GM18868 (cell line): ENCODE measurements around the gene CERS1.
"Not testable (repeated sequence)": the region's sequence is repeated elsewhere in the genome, so short reads cannot be mapped to it uniquely, and the experiment has no call there.

ENCODE experiments used
- ATAC-seq: cut with Tn5 transposase; IDR thresholded peaks from one replicate; pipeline ENCODE4 v1.9.1; 2021; ENCODE audit warnings: mild to moderate bottlenecking, moderate library complexity; ENCODE audit not compliant: unreplicated experiment

CERS1 gene

GRCh38 chr19:18919900-18920214 lies 23.9 kb upstream of the CERS1 start:
- no peak for ATAC-seq

DNA sequence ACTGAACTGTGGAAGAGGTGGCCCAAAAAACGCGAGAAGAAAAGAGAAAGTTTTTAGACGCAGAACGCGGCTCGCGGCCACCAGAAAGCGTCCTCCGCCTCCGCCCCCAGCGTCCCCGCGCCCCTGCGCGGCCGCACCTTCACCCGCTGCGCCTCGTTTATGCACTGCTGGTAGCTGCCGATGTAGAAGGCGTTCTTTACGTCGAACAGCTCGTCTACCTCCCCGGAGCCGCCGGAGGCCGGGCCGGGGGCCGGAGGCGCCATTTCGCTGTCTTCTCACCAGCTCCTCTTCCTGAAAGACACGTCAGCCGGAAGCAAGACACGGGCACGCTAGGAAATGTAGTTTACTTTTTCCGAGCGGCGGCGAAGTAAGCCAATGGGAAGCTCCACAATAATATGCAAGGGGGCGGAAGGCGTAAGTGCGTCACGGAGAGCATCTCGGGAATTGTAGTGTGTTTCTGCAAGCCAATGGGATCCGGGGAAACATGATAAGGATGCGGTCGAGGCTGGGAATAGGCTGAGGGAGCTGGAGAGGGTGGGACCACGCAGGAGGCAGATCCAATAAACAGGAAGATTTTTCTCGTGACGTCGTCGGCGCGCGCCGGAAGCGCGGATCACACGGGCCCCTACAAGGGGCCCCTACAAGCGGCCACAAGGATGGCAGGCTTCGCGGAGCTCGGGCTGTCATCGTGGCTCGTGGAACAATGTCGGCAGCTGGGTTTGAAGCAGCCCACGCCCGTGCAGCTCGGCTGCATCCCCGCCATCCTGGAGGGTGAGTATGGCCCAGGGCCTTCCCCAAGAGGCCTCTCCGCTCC lies 23.3 kb upstream of the CERS1 start, which contains the start of the genes COPE and DDX49:
Gene COPE (minus strand): TSS at position 302 of the 814 bp plus-strand sequence. CDS start 39 bp downstream, at position 263.
Gene DDX49 (plus strand): TSS at position 630 of the 814 bp plus-strand sequence. CDS start 27 bp downstream, at position 657.
- peak; percentile 91 for ATAC-seq

DNA sequence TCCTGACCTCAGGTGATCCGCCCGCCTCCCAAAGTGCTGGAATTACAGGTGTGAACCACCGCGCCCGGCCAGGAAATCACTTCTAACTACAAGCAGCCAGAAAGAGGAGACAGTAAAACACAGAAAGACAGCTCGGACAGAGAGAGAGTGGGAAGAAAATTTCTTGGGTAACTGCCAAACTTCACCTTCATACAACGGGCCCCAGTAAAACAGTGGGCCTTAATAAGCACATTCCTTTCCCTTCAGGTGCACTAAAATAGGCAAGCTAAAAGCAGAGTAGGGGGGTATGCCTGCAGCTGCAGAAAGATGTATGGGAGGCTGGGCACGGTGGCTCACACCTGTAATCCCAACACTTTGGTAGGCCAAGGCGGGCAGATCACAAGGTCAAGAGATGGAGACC lies 21.6 kb upstream of the CERS1 start:
- not testable (repeated sequence) for ATAC-seq

GRCh38 chr19:18915639-18916038 lies 19.7 kb upstream of the CERS1 start:
- no peak for ATAC-seq

DNA sequence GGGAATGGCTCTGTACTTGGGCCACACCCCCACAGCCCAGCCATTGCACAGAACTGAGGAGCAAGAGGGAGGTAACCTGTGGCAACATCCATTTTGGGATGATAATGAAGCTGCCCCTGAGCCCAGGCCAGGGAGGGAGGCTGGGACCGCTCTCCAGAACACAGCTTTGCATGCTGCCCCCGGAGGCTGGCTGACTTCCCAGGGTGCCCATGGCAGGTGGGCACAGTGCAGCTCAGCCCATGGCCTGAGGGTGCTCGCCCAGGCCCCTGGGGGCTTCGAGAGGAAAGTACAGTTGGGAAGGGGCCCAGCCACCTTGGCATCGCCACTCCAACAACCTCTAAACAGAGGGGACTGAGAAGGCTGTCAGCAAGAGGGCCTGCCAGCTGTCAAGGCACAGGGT lies 17.5 kb upstream of the CERS1 start:
- ATAC-seq = no peak

GRCh38 chr19:18912933-18913332 lies 17.0 kb upstream of the CERS1 start:
- ATAC-seq = no peak

GRCh38 chr19:18910801-18911436 lies 15.0 kb upstream of the CERS1 start:
- ATAC-seq = no peak

DNA sequence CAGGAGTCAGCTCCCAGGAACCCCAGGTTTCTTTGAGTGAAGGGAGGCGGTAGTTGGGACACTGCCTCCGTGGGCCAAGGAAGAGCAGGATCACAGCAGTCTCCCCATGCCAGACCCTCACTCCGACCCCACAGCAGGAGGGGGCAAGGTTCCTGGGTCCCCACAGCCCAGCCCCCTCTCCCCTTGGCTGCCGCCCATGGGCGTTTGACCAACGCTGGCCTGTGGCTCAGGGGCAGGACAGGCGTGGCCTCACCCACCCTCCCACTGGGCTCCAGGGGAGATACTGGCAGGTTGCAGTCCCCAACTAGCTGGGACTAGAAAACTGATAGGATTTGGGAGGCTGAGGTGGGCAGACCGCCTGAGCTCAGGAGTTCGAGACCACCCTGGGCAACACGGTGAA lies 14.1 kb upstream of the CERS1 start:
- ATAC-seq = no peak

GRCh38 chr19:18908917-18909619 lies 13.1 kb upstream of the CERS1 start:
- no peak for ATAC-seq

- ATAC-seq = no peak
Observed at GRCh38 chr19:18906605-18907519, 10.9 kb upstream of the CERS1 start.

DNA sequence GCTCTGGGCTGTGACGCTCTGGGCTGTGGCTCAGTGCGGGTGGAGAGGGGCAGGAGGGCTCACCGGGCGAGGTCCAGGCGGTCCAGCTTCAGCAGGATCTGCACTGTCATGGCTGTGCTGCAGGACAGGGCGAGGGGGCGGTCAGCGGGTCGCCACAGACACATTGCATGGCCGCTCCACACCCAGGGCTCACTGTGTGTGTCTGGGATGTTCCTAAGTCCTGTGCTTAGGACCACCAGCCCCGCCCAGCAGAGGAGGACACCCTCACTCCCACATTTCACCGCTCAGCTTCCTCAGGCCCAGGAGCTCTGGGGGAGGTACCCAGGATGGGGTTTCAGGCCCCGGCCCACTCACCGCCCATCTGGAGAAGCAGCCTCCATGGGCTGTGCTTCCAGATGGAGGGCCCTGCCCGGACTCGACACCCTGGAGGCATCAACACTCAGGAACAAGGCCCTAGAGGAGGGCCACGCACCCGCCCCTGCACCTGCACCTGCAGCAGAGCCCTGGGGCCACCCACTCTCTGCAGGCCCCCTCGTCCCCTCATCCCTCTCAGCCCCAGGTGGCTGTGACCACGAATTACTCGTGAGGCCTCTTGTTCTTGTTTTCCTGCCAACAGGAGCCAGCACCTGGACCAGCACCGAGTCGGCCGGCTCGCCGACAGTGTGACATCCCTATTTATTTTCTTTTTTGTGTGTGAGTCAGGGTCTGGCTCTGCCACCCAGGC lies 9.7 kb upstream of the CERS1 start:
- ATAC-seq = no peak

- ATAC-seq = no peak
Observed at GRCh38 chr19:18905058-18905456, 9.1 kb upstream of the CERS1 start.

DNA sequence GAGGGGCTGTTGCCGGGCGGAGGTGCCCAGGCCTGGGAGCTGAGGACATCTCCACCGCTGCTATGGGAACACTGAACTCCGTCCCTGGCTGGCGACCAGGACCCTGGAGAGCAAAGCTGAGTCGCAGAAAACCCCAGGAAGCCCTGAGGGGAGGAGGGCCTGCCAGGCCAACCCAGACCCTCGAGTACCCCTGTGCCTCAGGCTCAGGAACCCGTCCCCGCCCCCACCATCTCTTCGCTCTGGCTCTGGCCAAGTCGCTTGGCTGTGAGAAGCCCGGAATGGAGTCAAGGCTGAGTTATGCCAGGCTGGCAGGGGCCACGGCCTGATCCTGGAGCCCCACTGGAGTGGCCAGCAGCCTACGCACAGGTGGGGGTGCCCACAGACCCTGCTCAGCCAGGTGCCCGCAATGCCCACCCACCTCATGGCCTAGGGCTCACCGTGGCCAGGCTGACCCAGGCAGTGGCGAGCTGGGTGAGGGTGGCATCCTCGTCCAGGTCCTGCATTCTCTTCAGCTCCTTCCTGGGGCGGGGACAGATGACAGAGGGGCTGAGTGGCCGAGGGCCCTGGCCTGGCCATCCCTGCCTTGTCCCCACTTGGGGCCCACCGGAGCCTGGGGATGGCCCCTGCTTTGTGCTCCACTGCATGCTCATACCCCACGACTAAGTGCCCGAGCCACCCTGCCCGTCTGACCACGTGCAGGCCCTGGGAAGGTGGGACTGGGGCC lies 8.5 kb upstream of the CERS1 start:
- no peak for ATAC-seq

DNA sequence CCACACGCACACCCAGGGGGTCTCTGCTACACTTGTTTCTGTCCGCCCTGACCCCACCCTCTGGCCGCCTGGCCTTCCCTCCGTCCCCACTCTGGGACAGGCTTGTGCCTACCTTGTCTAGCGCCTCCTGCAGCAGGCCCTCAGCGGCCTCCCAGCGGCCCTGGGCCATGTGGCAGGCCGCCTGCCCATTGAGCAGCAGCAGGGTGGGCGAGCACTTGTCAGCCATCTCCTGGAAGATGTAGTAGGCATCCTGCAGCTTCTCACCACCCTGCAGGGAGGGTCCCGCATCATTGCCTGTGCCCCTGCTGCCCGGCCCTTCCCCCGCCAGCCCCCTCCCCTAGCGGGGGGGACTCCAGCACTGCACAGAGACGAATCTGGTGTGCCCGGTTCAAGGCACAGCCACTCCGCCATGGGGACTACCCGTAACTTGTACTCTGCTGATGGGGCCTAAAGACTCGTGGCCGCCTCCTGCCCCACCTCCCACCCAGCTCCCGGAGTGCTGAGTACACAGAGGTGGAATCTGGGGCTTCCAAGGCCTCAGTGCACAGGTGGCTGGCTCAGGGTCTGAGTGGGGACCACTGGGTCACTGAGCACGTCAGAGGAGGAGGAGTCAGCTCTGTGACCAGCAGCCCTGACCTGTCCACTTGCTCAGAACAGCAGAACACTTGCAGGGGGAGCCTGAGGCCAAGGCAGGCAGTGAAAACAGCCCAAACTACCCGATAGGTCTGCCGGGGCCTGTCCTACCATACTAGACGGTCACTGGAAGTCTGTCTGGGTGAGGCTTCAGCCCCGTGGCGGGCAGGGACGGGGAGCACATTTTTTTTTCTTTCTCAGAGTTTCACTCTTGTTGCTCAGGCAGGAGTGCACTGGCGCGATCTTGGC lies 7.4 kb upstream of the CERS1 start:
- ATAC-seq = no peak

- ATAC-seq = not testable (repeated sequence)
Observed at GRCh38 chr19:18902519-18902918, 6.6 kb upstream of the CERS1 start.

DNA sequence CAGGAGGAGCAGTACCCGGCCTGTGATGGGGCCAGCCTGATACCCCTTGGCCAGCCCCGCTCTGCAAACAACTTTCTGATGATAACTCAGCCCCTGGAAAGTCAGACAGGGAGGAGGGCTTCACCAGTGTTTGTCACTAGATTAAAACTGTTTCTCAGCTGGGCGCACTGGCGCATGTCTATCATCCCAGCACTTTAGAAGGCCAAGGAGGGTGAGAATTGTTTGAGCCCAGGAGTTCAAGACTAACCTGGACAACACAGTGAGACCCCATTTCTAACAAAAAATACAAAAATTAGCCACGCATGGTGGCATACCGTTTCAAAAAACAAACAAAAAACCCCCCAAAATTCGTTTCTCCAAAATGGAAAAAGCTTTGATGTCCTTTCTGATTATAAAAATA lies 5.5 kb upstream of the CERS1 start:
- ATAC-seq = no peak

DNA sequence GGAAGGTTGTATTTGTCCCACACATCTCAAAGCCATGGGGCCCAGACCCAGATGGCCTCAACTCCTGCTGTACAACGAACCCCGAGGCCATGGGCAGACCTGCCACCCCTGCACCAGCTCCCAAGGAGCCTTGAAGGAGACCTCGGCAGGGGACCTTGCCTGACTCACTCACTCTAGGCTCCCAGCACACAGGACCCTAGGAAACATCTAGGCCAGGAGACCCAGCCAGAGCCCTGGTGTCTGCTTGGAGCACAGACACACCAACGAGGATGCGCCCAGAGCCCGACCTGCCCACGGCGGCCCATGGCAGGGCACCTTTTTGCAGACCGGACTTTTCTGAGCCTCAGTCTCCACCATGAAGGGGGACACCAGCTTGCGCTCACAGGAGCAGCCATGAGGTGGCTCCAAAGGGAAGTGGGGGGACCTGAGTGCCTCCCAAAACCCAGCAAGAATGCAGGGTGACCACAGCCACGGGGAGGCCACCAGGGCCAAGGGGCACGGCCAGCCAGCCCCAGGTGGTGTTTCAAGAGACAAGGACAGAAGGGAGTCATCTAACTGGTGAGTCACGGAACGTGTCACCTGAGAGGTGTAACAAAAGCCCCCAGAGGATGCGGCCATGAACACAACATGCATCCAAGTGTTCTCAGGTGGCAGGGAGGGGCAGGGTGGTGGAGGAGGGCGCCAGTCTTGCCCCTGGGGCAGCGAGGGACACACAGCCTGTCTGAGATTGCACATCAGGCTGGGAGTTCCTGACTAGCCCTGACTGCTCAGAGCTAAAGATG lies 4.9 kb upstream of the CERS1 start:
- no peak for ATAC-seq
